K562 (cell line): ENCODE data around the gene AHNAK. TPM values are rescaled to one million over a fixed set of nuclear protein-coding genes. Genes with fewer than 3 reads are reported as not detected.

Experiments used
- CSDE1 ChIP-seq, 2 experiments: fragments of 450-650 bp; IDR thresholded peaks; 2 replicates each; pipeline ENCODE4 v1.6.1; 2016; ENCODE audit warnings: mild to moderate bottlenecking in 1 of 2
- ETV1 ChIP-seq: fragments of 450-650 bp; conservative IDR thresholded peaks from 2 replicates; pipeline ENCODE4 v1.6.1; 2016; ENCODE audit warnings: missing genetic modification characterization, control low read depth, low read depth, missing compliant biosample characterization
- FOXP1 ChIP-seq: sonication (generic); formaldehyde crosslinking; IDR thresholded peaks from 2 replicates; pipeline ENCODE4 v1.8.0; 2022; ENCODE audit warnings: mild to moderate bottlenecking, missing genetic modification reagents
- FUS ChIP-seq: fragments of 200-400 bp; formaldehyde crosslinking; optimal IDR thresholded peaks from 2 replicates; pipeline ENCODE3; 2017; ENCODE audit warnings: low read depth, low read length
- GTF2F1 ChIP-seq: IDR thresholded peaks from 2 replicates; pipeline ENCODE4 v1.6.1; 2011; ENCODE audit warnings: low read depth, low read length, improper control_type of control experiment
- HDAC1 ChIP-seq, 2 experiments: fragments of 450-650 bp; IDR thresholded peaks; 2 replicates each; pipeline ENCODE4 v1.6.1; 2016 to 2017; ENCODE audit warnings: inconsistent platforms in 1 of 2, mild to moderate bottlenecking in 1 of 2, moderate library complexity in 1 of 2
- IFI16 ChIP-seq: fragments of 250-450 bp; sonication (Bioruptor Pico); IDR thresholded peaks from 2 replicates; pipeline ENCODE4 v2.1.2; 2022; ENCODE audit warnings: mild to moderate bottlenecking, inconsistent platforms
- L3MBTL2 ChIP-seq: fragments of 450-650 bp; IDR thresholded peaks from 2 replicates; pipeline ENCODE4 v1.6.1; 2016; ENCODE audit warnings: mild to moderate bottlenecking, moderate library complexity
- NELFE ChIP-seq: IDR thresholded peaks from 2 replicates; pipeline ENCODE4 v1.6.1; 2011; ENCODE audit warnings: mild to moderate bottlenecking; ENCODE audit not compliant: insufficient read depth, insufficient read length
- NR2C2 ChIP-seq, 2 experiments: fragments of 200-800 bp in 1 of 2; sonication (Bioruptor generic) in 1 of 2; sonication (generic) in 1 of 2; formaldehyde crosslinking in 1 of 2; IDR thresholded peaks; 2 replicates each; pipeline versions ENCODE4 v1.6.1 to v1.8.0; 2016 to 2022; ENCODE audit warnings: mild to moderate bottlenecking in 1 of 2, missing compliant biosample characterization in 1 of 2, missing genetic modification characterization in 1 of 2, missing genetic modification reagents in 1 of 2
- PPARD ChIP-seq: fragments of 250-450 bp; sonication (Bioruptor Pico); IDR thresholded peaks from 2 replicates; pipeline ENCODE4 v1.8.0; 2022; ENCODE audit warnings: inconsistent platforms, mild to moderate bottlenecking, moderate library complexity
- RFX7 ChIP-seq: fragments of 250-450 bp; sonication (Bioruptor Pico); IDR thresholded peaks from 2 replicates; pipeline ENCODE4 v1.5.1; 2021; ENCODE audit warnings: mild to moderate bottlenecking
- SMARCA4 ChIP-seq: fragments of 450-650 bp; IDR thresholded peaks from 2 replicates; pipeline ENCODE4 v1.6.1; 2016
- SMARCE1 ChIP-seq: fragments of 450-650 bp; IDR thresholded peaks from 2 replicates; pipeline ENCODE4 v1.7.1; 2016; ENCODE audit warnings: mild to moderate bottlenecking
- ZNF668 ChIP-seq: fragments of 250-450 bp; sonication (Bioruptor Pico); IDR thresholded peaks from 2 replicates; pipeline ENCODE4 v1.8.0; 2022; ENCODE audit warnings: mild to moderate bottlenecking, inconsistent platforms
- polyA plus RNA-seq, 8 experiments: library from polyadenylated mRNA; depleted of rRNA in 4 of 8; stranded (reverse) in 5 of 8; unstranded in 3 of 8; fragments of >200 nt; fragmentation: Nextera tagmentation in 2 of 8; fragmentation: Illumina TruSeq in 1 of 8; extraction: Ambion mirVana in 2 of 8; extraction: Trizol in 1 of 8; gene quantifications; 2 replicates each; pipeline versions ENCODE4 v1.2.1 to v1.2.3, GENCODE V29; 2011 to 2014; ENCODE audit warnings: inconsistent platforms in 1 of 8, missing spikeins in 1 of 8
- total RNA-seq, 7 experiments: library from RNA; depleted of rRNA in 6 of 7; stranded (reverse); fragments of >200 nt in 6 of 7; fragmentation: Illumina TruSeq in 2 of 7; extraction: Trizol in 2 of 7; gene quantifications; 2 replicates each; pipeline versions ENCODE4 v1.2.1 to v1.2.3, GENCODE V29; 2011 to 2021; ENCODE audit warnings: low replicate concordance in 1 of 7
- TF ChIP-seq, protein P1 (sequence below): fragments of 450-650 bp; IDR thresholded peaks from 2 replicates; pipeline ENCODE4 v1.6.1; 2018; ENCODE audit warnings: mild to moderate bottlenecking, low read depth; ENCODE audit not compliant: partially characterized antibody
- TF ChIP-seq, protein P2 (sequence below): fragments of 250-450 bp; sonication (Bioruptor Pico); IDR thresholded peaks from 2 replicates; pipeline ENCODE4 v1.4.0; 2020; ENCODE audit warnings: mild to moderate bottlenecking, moderate library complexity
- TF ChIP-seq, protein P3 (sequence below), 2 experiments: fragments of 450-650 bp in 1 of 2; sonication (generic) in 1 of 2; formaldehyde crosslinking in 1 of 2; IDR thresholded peaks in 1 of 2; conservative IDR thresholded peaks in 1 of 2; 2 replicates each; pipeline versions ENCODE4 v1.6.1 to v1.8.1; 2016 to 2023; ENCODE audit warnings: mild to moderate bottlenecking in 2 of 2, moderate library complexity in 2 of 2, inconsistent platforms in 1 of 2, missing genetic modification reagents in 1 of 2
- TF ChIP-seq, protein P4 (sequence below): fragments of 450-650 bp; IDR thresholded peaks from one replicate; pipeline ENCODE4 v1.6.1; 2018; ENCODE audit warnings: mild to moderate bottlenecking, moderate library complexity; ENCODE audit not compliant: partially characterized antibody
- TF ChIP-seq, protein P5 (sequence below), 2 experiments: IDR thresholded peaks; 2 replicates each; pipeline ENCODE4 v1.6.1; 2011; ENCODE audit warnings: borderline replicate concordance in 1 of 2, control low read depth in 1 of 2, low read depth in 1 of 2, low read length in 1 of 2, mild to moderate bottlenecking in 1 of 2, mixed read lengths in 1 of 2, moderate library complexity in 1 of 2; ENCODE audit not compliant: insufficient read depth in 1 of 2, insufficient read length in 1 of 2, poor library complexity in 1 of 2, severe bottlenecking in 1 of 2; ENCODE audit errors: extremely low read depth in 1 of 2

AHNAK gene
- total and polyA plus RNA-seq, 9 of the 15 experiments (the other 6 are each of a cell fraction or from before 2014, with no cell fraction given): 1.5 to 89.7 (median 45.0) TPM

DNA sequence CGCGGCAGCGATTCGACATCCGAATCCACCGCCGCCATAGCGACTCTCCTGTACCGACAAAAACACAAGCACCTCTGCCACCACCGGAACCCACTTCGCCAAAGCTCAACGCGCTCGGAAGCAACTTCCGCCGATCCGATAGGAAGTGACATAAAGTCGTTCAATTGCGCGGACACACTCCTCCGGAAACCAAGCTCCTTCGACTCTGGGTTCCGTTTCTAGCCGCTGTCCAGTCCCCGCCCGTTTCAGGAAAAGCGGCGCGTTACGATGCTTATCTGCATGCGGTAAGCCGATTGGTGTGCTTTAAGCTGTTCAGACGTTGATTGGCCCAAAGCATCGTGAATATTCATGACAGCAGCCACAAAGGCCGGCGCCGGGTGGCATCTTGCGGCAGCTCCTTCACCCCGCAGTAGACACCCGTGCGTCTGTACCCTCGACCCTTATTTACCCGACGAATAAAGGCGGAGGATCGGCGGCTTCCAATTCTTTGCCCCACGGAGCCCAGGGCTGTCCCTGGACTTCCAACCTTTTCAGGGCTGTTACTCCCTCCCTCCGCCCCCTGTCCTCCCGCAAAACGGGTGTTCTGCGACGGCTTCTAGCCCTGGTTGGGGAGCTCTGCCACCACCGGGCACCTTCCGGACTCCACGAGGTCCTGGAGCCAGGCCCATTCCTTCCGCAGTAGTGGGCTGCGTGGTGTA, 45.0 kb upstream of the AHNAK start, which contains the start of gene TUT1 (continued):
- TF ChIP-seq SMARCA4: 0 out of 2 replicates have a peak, but pooled peaks have one; percentile 20
- TF ChIP-seq CSDE1 (IDR thresholded peaks at IDR 0.05): no peak
- TF ChIP-seq, protein P1, sequence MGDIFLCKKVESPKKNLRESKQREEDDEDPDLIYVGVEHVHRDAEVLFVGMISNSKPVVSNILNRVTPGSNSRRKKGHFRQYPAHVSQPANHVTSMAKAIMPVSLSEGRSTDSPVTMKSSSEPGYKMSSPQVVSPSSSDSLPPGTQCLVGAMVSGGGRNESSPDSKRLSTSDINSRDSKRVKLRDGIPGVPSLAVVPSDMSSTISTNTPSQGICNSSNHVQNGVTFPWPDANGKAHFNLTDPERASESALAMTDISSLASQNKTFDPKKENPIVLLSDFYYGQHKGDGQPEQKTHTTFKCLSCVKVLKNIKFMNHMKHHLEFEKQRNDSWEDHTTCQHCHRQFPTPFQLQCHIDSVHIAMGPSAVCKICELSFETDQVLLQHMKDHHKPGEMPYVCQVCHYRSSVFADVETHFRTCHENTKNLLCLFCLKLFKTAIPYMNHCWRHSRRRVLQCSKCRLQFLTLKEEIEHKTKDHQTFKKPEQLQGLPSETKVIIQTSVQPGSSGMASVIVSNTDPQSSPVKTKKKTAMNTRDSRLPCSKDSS: no peak
- TF ChIP-seq, protein P2, sequence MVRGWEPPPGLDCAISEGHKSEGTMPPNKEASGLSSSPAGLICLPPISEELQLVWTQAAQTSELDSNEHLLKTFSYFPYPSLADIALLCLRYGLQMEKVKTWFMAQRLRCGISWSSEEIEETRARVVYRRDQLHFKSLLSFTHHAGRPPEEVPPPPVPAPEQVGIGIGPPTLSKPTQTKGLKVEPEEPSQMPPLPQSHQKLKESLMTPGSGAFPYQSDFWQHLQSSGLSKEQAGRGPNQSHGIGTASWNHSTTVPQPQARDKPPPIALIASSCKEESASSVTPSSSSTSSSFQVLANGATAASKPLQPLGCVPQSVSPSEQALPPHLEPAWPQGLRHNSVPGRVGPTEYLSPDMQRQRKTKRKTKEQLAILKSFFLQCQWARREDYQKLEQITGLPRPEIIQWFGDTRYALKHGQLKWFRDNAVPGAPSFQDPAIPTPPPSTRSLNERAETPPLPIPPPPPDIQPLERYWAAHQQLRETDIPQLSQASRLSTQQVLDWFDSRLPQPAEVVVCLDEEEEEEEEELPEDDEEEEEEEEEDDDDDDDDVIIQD (CRISPR knock-in tag): no peak
- no peak; the same call in 1 of the 2 replicates for TF ChIP-seq SMARCE1
- TF ChIP-seq NR2C2 (CRISPR knock-in tag; IDR thresholded peaks at IDR 0.05): peak; percentile 70; the same call in 1 of the 2 replicates
- TF ChIP-seq NR2C2 (tag; IDR thresholded peaks at IDR 0.05): peak; percentile 82
- TF ChIP-seq, protein P3, sequence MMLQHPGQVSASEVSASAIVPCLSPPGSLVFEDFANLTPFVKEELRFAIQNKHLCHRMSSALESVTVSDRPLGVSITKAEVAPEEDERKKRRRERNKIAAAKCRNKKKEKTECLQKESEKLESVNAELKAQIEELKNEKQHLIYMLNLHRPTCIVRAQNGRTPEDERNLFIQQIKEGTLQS (IDR thresholded peaks at IDR 0.05): peak; percentile 62; the same call in 1 of the 2 replicates
- TF ChIP-seq, protein P3 (CRISPR knock-in tag; conservative IDR thresholded peaks at IDR 0.05): peak; percentile 76; the same call in 1 of the 2 replicates
- TF ChIP-seq L3MBTL2: peak; percentile 67; the same call in 1 of the 2 replicates
- no peak for TF ChIP-seq IFI16 (CRISPR knock-in tag)
- TF ChIP-seq, protein P4, sequence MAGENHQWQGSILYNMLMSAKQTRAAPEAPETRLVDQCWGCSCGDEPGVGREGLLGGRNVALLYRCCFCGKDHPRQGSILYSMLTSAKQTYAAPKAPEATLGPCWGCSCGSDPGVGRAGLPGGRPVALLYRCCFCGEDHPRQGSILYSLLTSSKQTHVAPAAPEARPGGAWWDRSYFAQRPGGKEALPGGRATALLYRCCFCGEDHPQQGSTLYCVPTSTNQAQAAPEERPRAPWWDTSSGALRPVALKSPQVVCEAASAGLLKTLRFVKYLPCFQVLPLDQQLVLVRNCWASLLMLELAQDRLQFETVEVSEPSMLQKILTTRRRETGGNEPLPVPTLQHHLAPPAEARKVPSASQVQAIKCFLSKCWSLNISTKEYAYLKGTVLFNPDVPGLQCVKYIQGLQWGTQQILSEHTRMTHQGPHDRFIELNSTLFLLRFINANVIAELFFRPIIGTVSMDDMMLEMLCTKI: no peak
- TF ChIP-seq, protein P5, sequence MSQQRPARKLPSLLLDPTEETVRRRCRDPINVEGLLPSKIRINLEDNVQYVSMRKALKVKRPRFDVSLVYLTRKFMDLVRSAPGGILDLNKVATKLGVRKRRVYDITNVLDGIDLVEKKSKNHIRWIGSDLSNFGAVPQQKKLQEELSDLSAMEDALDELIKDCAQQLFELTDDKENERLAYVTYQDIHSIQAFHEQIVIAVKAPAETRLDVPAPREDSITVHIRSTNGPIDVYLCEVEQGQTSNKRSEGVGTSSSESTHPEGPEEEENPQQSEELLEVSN (IDR thresholded peaks at IDR 0.05; ENCODE audit: borderline replicate concordance in 1 of 2, extremely low read depth in 1 of 2, insufficient read depth in 1 of 2, insufficient read length in 1 of 2, low read depth in 1 of 2, low read length in 1 of 2, poor library complexity in 1 of 2, severe bottlenecking in 1 of 2): peak; percentile 62 to 67
- no peak for TF ChIP-seq FUS
- TF ChIP-seq ETV1: peak; percentile 94
- no peak for TF ChIP-seq ZNF668 (CRISPR knock-in tag)
- TF ChIP-seq RFX7 (CRISPR knock-in tag): no peak
- TF ChIP-seq NELFE: no peak
- TF ChIP-seq HDAC1 (IDR thresholded peaks at IDR 0.05): peak in 1 of 2 experiments; percentile 87; a peak in 2 of 4 replicates
- peak; percentile 84; the same call in 1 of the 2 replicates for TF ChIP-seq GTF2F1
- TF ChIP-seq PPARD (CRISPR knock-in tag): no peak
- TF ChIP-seq FOXP1: peak; percentile 83; the same call in 1 of the 2 replicates
